HL-60 (cell line): Measurements from ENCODE around the gene SIGLEC14.

Source experiments
- DNase-seq, 2 experiments: peaks; one replicate each; pipeline ENCODE4 v3.0.0-alpha.2; 2010 to 2020; ENCODE audit warnings: low read depth in 1 of 2, low spot score in 1 of 2
- H3K27ac ChIP-seq: fragments of 250-450 bp; sonication (Bioruptor Pico); replicated peaks from 2 replicates; pipeline ENCODE4 v1.5.1; 2020; ENCODE audit warnings: mild to moderate bottlenecking, moderate library complexity
- H3K27me3 ChIP-seq: fragments of 250-450 bp; sonication (Bioruptor Pico); 2 replicates; pipeline ENCODE4 v1.5.1; 2021; ENCODE audit warnings: mild to moderate bottlenecking, moderate library complexity; ENCODE audit not compliant: insufficient read depth, poor library complexity, severe bottlenecking
- H3K4me3 ChIP-seq: replicated peaks from 2 replicates; pipeline ENCODE4 v1.5.1; 2011; ENCODE audit warnings: mild to moderate bottlenecking, control low read depth, low read length; ENCODE audit not compliant: insufficient read depth
- CTCF ChIP-seq: IDR thresholded peaks from one replicate; pipeline ENCODE4 v1.5.1; 2011; ENCODE audit warnings: low read length, control low read depth, inconsistent platforms; ENCODE audit not compliant: insufficient read depth
- GABPA ChIP-seq: IDR thresholded peaks from 2 replicates; pipeline ENCODE4 v1.6.1; 2012; ENCODE audit warnings: low read depth
- POLR2AphosphoS5 ChIP-seq: IDR thresholded peaks from 2 replicates; pipeline ENCODE4 v1.6.1; 2012; ENCODE audit warnings: low read depth
- REST ChIP-seq: IDR thresholded peaks from 2 replicates; pipeline ENCODE4 v1.6.1; 2012; ENCODE audit warnings: low read depth; ENCODE audit not compliant: insufficient replicate concordance
- SPI1 ChIP-seq: IDR thresholded peaks from 2 replicates; pipeline ENCODE4 v1.6.1; 2012; ENCODE audit warnings: low read depth, mild to moderate bottlenecking, borderline replicate concordance

The SIGLEC14 gene

GRCh38 chr19:51693819-51694218 is 47.2 kb upstream of the SIGLEC14 start:
- H3K27me3 ChIP-seq, result no peaks in the 10 kb centered on the region
- no peak for TF ChIP-seq REST
- no peak for TF ChIP-seq GABPA
- TF ChIP-seq SPI1, result no peak
- no peak for TF ChIP-seq POLR2AphosphoS5
- no peak for TF ChIP-seq CTCF
- no peak overlapping the region for H3K4me3 ChIP-seq
- H3K27ac ChIP-seq, result no peak overlapping the region
- no peak for DNase-seq

- no peak within 1 kb of the TSS for H3K4me3 ChIP-seq
- H3K27ac ChIP-seq, result no peak within 1 kb of the TSS
- DNase-seq, result no peak
- no peaks in the 10 kb centered on the region for H3K27me3 ChIP-seq
- TF ChIP-seq REST (no peak), GABPA (no peak)
Observed at GRCh38 chr19:51693260-51693659, 46.6 kb upstream of the SIGLEC14 start, which contains the start of gene SPACA6. TSS of gene SPACA6 (plus strand) at chr19:51693330. CDS start at chr19:51693527, 197 bp downstream.

GRCh38 chr19:51692468-51692867 is 45.8 kb upstream of the SIGLEC14 start:
- H3K27ac ChIP-seq, result no peak overlapping the region
- H3K4me3 ChIP-seq, result no peak overlapping the region

More at GRCh38 chr19:51692468-51692867, 45.8 kb upstream of the SIGLEC14 start:
- DNase-seq, result no peak
- H3K27me3 ChIP-seq, result no peaks in the 10 kb centered on the region
- TF ChIP-seq GABPA (no peak), POLR2AphosphoS5 (no peak), REST (no peak), CTCF (no peak), SPI1 (no peak)
